HG02588 (cell line): Measurements from ENCODE around the gene NDUFC1.
A peak's percentile ranks its signal among the peaks of the same experiment; 100 is the strongest.
"Not testable (repeated sequence)": the region's sequence is repeated elsewhere in the genome, so short reads cannot be mapped to it uniquely, and the experiment has no call there.

Experiments used
- ATAC-seq: cut with Tn5 transposase; IDR thresholded peaks from one replicate; pipeline ENCODE4 v1.9.1; 2021; ENCODE audit warnings: mild to moderate bottlenecking, moderate library complexity; ENCODE audit not compliant: unreplicated experiment

NDUFC1 gene

GRCh38 chr4:139299536-139299935 lies 2.7 kb downstream of the NDUFC1 start:
- no peak for ATAC-seq

- ATAC-seq = no peak
These were observed 5.3 kb downstream of the NDUFC1 start for GRCh38 chr4:139297001-139297410.

GRCh38 chr4:139295942-139296299 lies 6.4 kb downstream of the NDUFC1 start:
- no peak for ATAC-seq

- ATAC-seq = peak; percentile 96
These were observed 6.9 kb downstream of the NDUFC1 start for GRCh38 chr4:139295206-139295941.

- no peak for ATAC-seq
These were observed 16.0 kb downstream of the NDUFC1 start for GRCh38 chr4:139286186-139286698.

GRCh38 chr4:139282721-139283075 lies 19.6 kb downstream of the NDUFC1 start:
- ATAC-seq = no peak

GRCh38 chr4:139282065-139282720 lies 20.1 kb downstream of the NDUFC1 start:
- no peak for ATAC-seq

GRCh38 chr4:139279760-139280620 lies 22.3 kb downstream of the NDUFC1 start, which contains the start of gene MGARP:
MGARP (minus strand) TSS chr4:139280225; CDS start chr4:139280158, 67 bp downstream.
- ATAC-seq = peak; percentile 62

GRCh38 chr4:139278912-139279759 lies 23.1 kb downstream of the NDUFC1 start:
- no peak for ATAC-seq

GRCh38 chr4:139278485-139278884 lies 23.8 kb downstream of the NDUFC1 start:
- no peak for ATAC-seq

GRCh38 chr4:139275281-139275735 lies 27.0 kb downstream of the NDUFC1 start:
- ATAC-seq = no peak

- ATAC-seq = no peak
These were observed 27.5 kb downstream of the NDUFC1 start for GRCh38 chr4:139274790-139275189.

GRCh38 chr4:139273835-139274234 lies 28.4 kb downstream of the NDUFC1 start:
- ATAC-seq = no peak

GRCh38 chr4:139267301-139267700 lies 35.0 kb downstream of the NDUFC1 start:
- no peak for ATAC-seq

- ATAC-seq = peak; percentile 98
These were observed 35.6 kb downstream of the NDUFC1 start for GRCh38 chr4:139266583-139267257.

- no peak for ATAC-seq
These were observed 36.1 kb downstream of the NDUFC1 start for GRCh38 chr4:139266208-139266582.

- ATAC-seq = no peak
These were observed 36.6 kb downstream of the NDUFC1 start for GRCh38 chr4:139265654-139266053.

- no peak for ATAC-seq
These were observed 45.9 kb downstream of the NDUFC1 start for GRCh38 chr4:139256349-139256748.

GRCh38 chr4:139255581-139255980 lies 46.7 kb downstream of the NDUFC1 start:
- ATAC-seq = not testable (repeated sequence)

- no peak for ATAC-seq
These were observed 48.6 kb downstream of the NDUFC1 start for GRCh38 chr4:139253713-139254112.
